ENCODE data around the gene MYADML2. TPM values are rescaled to one million over a fixed set of nuclear protein-coding genes. Genes with fewer than 3 reads are reported as not detected.

MYADML2 gene
- total RNA-seq, 1 experiment from 2014 or later = 0.22 TPM

DNA sequence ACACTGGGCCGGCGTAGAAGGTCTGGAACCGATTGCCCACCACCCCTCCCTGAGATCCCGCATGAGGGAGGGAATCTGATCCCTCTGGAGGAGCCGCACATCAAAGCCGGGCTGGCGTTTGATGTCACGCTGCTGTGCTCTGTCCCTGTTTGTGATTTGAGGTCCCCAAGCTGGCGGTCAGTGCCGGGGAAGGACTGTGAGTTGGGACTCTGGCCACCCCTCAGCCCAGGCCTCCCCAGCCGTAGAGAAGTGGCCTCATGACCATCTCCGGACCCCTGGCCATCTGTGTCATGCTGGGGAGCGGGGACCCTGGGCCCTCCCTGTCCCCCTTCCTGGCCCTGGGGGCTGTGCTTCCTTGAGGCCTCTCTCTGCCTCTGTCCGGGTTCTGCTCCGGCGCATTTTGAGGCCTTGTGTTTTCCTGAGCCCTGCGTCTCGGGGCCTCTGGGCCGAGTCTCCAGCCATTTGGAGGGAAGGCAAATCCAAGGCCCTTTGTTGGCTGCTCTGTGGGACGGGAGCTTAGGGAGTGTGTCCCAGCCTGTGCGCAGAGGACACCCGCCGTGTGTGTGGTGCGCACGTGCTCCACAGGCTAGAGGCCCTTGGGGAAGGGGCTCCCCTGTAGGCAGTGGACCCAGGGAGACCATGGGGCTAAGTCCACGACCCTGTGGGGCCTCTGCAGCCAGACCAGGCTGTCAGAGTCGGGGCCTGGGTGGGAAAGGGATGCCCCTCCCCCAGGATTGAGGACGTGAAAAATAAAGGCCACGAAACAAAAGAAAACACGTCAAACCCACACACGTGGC is 45.5 kb upstream of the MYADML2 start:
- Histone ChIP-seq H2BK120ac (ENCODE audit: low read depth, low read length, poor library complexity, severe bottlenecking) (no peak overlapping the region), H4K20me1 (ENCODE audit: control insufficient read depth, insufficient read depth, insufficient read length) (no peaks in the 10 kb centered on the region), H3K9ac (ENCODE audit: extremely low read depth, insufficient read length, low read length) (no peak overlapping the region), H2AFZ (ENCODE audit: low read length) (no peak overlapping the region), H4K5ac (ENCODE audit: insufficient read length, low read depth, low read length) (no peak overlapping the region), H2BK20ac (ENCODE audit: low read depth, low read length, poor library complexity, severe bottlenecking) (no peak overlapping the region), H3K23ac (ENCODE audit: insufficient read length, low read depth, low read length) (no peak overlapping the region), H4K91ac (ENCODE audit: insufficient read length, low read depth, low read length) (no peak overlapping the region), H2BK5ac (ENCODE audit: insufficient read length, low read length) (no peak overlapping the region), H4K8ac (replicated peaks; ENCODE audit: insufficient read length, low read depth, low read length) (no peak overlapping the region), H3K79me1 (ENCODE audit: insufficient read depth, low read depth, low read length, poor library complexity, severe bottlenecking) (no peaks in the 10 kb centered on the region), H3K4me1 (ENCODE audit: insufficient read depth, low read length) (no peaks in the 10 kb centered on the region; the same call in 1 of the 2 replicates), H3K56ac (ENCODE audit: insufficient read length, low read depth, low read length) (no peak overlapping the region), H2BK15ac (ENCODE audit: low read depth, low read length) (no peak overlapping the region), H3K27ac (ENCODE audit: insufficient read length, low read depth, low read length) (no peak overlapping the region), H3K23me2 (ENCODE audit: insufficient read length, low read depth, low read length, poor library complexity, severe bottlenecking) (no peaks in the 10 kb centered on the region), H3K79me2 (ENCODE audit: insufficient read depth, low read length) (no peaks in the 10 kb centered on the region; the same call in 1 of the 2 replicates), H3T11ph (ENCODE audit: low read length) (no peak overlapping the region), H3K9me3 (ENCODE audit: control insufficient read depth, low read depth, low read length) (no peaks in the 10 kb centered on the region), H2BK12ac (ENCODE audit: insufficient read length, low read depth, low read length) (no peak overlapping the region), H3K18ac (ENCODE audit: insufficient read length, low read depth, low read length) (peak overlapping the region; percentile 24), H3K4me2 (ENCODE audit: insufficient read depth, insufficient read length, low read length) (no peak overlapping the region), H3K4ac (ENCODE audit: low read depth, low read length) (no peak overlapping the region), H2AK5ac (ENCODE audit: insufficient read length, low read length) (no peak overlapping the region), H3K27me3 (ENCODE audit: insufficient read depth, low read length) (no peaks in the 10 kb centered on the region), H3K14ac (ENCODE audit: insufficient read depth, low read length) (no peak overlapping the region)
- Mint-ChIP-seq H3K36me3 (ENCODE audit: insufficient read depth in 1 of 3, low read depth in 3 of 3) (peaks cover 0 to 24% (median 18%) of the 10 kb centered on the region in 3 experiments; a peak in 6 of 7 replicates), H3K9me3 (no peaks in the 10 kb centered on the region), H3K27ac (peak overlapping the region in 1 of 3 experiments; percentile 82; a peak in 1 of 7 replicates), H3K4me1 (peaks cover 21 to 37% of the 10 kb centered on the region in 2 experiments), H3K27me3 (ENCODE audit: low read depth) (no peaks in the 10 kb centered on the region), H3K4me3 (no peak overlapping the region; a peak in 1 of 5 replicates)
- DNase-seq = no peak
- no peak for TF ChIP-seq CTCF (conservative IDR thresholded peaks at IDR 0.05)
- no CpG with 5 or more reads among the region's 31 CpGs for WGBS (ENCODE audit: extremely low coverage, insufficient read length, low lambda C conversion rate)

Measured in H9 (cell line).